HG02943 (cell line): ENCODE results near the gene POP7.
"Not testable (repeated sequence)": the region's sequence is repeated elsewhere in the genome, so short reads cannot be mapped to it uniquely, and the experiment has no call there.

ENCODE experiments used
- ATAC-seq: cut with Tn5 transposase; IDR thresholded peaks from one replicate; pipeline ENCODE4 v1.9.1; 2021; ENCODE audit warnings: mild to moderate bottlenecking, low read depth, moderate library complexity; ENCODE audit not compliant: unreplicated experiment

POP7 gene

GRCh38 chr7:100705753-100706671, at the start of gene POP7:
Gene POP7 (plus strand): TSS chr7:100706121. CDS start chr7:100706831, 710 bp downstream.
- peak; percentile 85 for ATAC-seq

DNA sequence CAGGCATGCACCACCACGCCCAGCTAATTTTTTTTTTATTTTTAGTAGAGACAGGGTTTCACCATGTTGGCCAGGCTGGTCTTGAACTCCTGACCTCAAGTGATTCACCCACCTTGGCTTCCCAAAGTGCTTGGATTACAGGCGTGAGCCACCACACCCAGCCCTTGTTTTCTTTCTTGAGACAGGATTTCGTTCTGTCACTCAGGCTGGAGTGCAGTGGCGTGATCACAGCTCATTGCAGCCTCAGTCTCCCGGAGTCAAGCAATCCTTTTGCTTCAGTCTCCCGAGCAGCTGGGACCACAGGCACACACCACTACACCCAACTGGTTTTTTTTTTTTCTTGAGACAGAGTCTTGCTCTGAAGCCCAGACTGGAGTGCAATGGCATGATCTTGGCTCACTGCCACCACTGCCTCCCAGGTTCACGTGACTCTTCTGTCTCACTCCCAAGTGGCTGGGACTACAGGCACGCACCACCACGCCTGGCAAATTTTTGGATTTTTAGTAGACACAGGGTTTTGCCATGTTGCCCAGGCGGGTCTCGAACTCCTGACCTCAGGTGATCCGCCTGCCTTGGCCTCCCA, 43.6 kb upstream of the POP7 start:
- not testable (repeated sequence) for ATAC-seq

DNA sequence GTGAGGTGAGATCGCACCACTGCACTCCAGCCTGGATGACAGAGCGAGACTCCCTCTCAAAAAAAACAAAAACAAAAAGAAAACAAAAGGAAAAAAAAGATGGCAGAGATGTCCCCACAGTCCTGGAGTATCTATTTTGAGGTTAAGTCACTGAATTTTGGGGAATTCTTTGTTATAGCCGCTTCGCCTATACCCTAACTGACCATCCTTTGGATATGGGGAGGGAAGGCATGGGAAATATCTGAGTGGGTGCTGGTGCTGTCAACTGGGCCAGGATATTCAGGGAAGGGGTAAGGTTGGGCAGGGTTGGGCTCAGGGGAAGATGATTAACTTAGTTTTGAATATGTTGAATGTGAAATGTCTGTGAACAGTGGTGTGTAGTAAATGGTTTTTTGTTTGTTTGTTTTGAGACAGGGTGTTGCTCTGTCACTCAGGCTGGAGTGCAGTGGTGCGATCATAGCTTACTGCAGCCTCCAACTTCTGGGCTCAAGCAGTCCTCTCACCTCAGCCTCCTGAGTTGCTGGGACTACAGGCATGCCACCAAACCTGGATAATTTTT, 40.7 kb upstream of the POP7 start:
- ATAC-seq = no peak

GRCh38 chr7:100667331-100668068, 38.4 kb upstream of the POP7 start:
- no peak for ATAC-seq

GRCh38 chr7:100668069-100668449, 37.9 kb upstream of the POP7 start:
- ATAC-seq = no peak

DNA sequence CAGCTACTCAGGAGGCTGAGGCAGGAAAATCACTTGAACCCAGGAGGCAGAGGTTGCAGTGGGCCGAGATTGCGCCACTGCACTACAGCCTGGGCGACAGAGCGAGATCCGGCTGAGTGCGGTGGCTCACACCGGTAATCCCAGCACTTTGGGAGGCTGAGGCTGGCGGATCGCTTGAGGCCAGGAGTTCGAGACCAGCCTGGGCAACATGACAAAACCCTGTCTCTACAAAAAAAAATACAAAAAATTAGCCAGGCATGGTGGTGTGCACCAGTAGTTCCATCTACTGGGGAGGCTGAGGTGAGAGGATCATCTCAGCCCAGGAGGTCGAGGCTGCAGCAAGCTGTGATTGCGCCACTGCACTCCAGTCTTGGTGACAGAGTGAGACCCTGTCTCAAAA, 36.8 kb upstream of the POP7 start:
- ATAC-seq = not testable (repeated sequence)

DNA sequence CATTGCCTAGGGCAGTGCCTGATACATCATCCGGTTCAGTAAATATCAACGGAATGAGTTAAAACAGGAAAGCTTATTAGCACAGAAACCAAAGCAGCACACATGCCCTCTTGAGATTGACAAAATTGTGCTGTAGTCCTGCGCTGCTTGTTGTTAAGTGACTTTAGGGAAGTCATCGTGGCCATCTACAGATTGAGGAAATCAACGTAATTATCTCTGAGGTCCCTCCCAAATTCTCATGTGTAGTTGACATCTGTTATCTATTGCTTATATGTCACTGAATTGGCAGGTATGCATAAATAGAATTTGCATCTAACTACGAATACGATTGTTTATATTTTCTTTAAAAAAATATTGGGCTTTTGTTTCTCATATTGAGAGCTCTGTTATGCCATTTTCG, 35.8 kb upstream of the POP7 start:
- no peak for ATAC-seq

- ATAC-seq = no peak
Observed at GRCh38 chr7:100671353-100672327, 34.3 kb upstream of the POP7 start.

DNA sequence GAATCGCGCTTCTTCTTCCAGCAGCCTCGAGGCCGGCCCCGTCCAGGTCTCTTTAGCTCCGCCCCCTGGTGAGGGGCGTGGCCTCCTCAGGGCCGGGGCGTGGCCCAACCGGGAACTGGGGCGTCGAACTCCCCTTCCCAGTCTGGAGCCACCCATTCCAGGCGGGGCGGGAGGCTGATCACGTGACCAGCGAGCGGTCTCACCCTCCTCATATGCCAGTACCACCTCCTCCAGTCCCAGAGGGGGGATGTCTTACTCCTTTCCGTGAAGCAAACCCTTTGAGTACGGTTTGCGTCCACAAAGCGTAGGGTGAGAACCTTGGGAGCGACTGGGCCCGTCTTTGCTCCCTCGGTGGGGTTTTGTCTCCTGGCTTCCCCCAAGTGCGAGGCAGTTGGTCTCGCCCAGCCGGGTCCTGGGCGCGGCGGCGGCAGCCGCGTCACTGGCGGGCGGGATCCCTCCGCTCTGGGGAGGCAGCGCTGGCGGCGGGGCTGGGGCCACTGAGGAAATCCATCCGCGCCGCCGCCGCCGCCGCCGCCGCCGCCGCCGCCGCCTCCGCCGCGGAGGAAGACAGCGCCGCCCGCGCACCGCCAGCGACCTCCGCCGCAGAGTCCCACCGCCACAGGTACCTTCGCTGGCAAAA, 32.5 kb upstream of the POP7 start, which contains the start of gene GNB2:
Gene GNB2, plus strand, starts transcription at position 439 of the 640 bp plus-strand sequence. CDS start 2,526 bp downstream, outside the sequence.
- peak; percentile 49 for ATAC-seq

DNA sequence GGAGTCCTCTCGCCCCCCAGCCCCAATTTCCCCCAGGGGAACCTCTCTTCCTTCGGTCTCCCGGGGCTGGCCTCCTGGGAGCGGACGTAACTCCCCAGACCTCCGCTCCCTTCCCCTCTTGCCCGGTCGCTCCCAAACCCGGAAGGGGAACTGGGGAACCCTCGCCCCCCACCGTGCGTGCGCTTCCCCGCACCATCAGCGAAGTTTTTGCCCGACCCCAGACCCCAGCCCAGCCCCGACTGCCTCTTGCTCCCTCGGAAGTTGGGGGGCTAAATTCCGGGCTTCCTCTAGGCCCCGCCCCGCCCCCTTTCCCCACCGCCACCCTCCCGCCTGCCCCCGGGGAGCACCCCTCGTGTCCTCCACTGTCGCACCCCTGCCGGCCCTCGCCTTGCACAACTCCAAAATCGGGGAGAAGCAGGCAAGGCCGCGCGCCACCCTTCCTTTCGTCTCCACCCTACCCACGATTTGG, 31.9 kb upstream of the POP7 start:
- peak; percentile 5 for ATAC-seq

- no peak for ATAC-seq
Observed at GRCh38 chr7:100674411-100675104, 31.4 kb upstream of the POP7 start.

DNA sequence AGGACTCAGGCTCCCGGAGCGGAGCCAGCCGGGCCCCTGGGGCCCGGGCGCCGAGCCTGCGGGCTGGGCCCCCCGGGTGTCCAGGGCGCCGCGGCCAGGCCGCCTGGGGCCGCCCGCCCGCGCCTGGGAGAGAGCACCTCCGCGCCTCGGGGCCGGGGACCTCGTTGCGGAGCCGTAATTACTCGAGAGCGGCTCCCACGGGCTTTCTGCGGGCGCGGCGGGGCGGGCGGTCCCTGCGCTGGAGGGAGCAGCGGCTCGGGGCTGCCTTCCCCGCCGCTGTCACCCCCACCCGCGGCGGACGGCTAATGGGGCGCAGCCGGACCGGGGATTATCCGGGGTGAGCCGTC, 30.8 kb upstream of the POP7 start:
- ATAC-seq = no peak

DNA sequence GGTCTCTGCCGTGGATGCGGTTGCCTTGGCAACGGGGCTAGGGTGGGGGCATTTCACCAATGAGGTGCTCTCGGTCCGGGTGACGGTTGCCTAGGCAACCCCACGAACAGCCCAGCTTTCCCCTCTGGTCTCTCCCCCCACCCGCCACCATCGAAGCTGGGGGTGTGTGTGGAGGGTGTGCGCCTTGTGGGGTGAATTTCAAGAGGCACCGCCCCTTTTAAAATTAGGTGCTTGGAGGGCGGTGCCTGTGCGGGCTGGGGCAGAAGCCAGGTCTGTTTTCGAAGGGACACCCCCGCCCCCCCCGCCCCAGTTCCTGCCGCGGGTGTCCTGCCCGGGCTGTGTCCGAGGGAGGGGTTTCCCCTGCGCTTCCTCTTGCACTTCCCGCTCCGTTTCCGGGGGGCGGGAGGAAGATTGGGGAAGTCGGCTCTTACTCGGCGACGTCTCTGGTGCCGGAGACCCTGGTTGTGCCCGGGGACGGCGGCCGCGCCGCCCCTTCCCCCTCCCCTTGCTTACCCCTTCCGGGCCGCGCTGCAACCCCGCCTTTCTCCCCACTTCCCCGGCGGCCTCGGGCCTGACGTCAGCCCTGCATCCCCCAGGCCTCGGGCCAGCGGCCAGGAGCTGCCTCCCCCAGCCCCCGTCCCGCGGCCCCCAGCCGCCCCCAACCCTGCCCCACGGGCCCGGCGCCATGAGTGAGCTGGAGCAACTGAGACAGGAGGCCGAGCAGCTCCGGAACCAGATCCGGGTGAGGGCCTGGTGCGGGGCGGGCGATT, 30.2 kb upstream of the POP7 start:
- no peak for ATAC-seq

DNA sequence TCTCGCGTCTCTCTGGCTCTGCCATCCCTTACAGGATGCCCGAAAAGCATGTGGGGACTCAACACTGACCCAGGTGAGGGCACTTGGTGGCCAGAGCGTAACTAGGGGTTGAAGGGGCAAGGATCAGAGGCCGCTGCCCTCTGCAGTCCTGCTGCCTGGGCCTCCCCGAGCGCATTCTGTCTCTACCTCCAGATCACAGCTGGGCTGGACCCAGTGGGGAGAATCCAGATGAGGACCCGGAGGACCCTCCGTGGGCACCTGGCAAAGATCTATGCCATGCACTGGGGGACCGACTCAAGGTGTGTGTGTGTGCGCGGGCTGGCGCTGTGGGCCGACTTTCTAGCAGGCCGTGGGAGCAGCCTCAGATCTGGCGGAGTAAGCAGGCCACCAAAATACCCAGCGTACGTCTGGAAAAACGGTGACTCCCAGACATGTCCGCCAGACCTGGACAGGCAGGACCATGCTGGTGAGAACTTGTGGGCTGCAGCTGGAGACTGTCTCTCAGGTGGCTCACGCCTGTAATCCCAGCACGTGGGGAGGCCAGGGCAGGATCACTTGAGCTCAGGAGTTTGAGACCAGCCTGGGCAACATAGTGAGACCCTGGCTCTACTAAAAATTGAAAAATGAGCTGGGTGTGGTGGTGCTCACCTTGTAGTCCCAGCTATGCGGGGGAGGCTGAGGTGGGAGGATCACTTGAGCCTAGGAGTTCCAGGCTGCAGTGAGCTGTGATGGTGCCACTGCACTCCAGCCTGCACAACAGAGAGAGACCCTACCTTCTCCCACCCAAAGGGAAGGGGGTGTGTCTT, 29.2 kb upstream of the POP7 start:
- ATAC-seq = no peak

DNA sequence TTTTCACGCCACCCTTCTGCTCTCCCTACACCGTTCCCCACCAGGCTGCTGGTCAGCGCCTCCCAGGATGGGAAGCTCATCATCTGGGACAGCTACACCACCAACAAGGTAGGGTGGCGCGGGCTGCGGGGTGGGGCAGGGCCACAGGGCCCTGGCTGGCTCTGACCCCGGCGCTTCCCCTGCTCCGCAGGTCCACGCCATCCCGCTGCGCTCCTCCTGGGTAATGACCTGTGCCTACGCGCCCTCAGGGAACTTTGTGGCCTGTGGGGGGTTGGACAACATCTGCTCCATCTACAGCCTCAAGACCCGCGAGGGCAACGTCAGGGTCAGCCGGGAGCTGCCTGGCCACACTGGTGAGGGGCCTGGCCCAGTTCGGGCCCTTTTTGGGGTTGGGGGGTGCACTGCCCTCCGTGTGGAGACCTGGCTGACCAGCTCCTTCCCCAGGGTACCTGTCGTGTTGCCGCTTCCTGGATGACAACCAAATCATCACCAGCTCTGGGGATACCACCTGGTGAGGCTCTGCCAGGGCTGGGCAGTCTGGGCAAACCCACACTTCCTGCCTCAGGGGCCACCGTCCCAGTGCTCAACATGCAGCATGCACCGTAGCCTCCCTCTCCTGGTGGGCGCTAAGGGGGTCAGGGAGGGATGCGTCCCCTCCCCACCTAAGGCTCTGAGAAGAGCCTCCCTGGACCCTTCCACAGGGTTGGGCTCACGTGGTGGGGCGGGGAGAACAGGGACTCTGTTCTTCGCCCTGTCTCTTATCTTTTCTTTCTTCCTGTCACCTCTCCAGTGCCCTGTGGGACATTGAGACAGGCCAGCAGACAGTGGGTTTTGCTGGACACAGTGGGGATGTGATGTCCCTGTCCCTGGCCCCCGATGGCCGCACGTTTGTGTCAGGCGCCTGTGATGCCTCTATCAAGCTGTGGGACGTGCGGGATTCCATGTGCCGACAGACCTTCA, 28.3 kb upstream of the POP7 start:
- no peak for ATAC-seq
